Liver (tissue), 9 donors: ENCODE results near the gene HP. TPM values are rescaled to one million over a fixed set of nuclear protein-coding genes. Genes with fewer than 3 reads are reported as not detected.

ENCODE experiments used
- DNase-seq: peaks from one replicate; pipeline ENCODE4 v3.0.0-alpha.2; 2017; ENCODE audit warnings: low spot score
- H3K27ac ChIP-seq, 2 donors: one replicate each; pipeline ENCODE4 v1.7.0; 2013; ENCODE audit warnings: inconsistent platforms in 2 of 2, low read length in 2 of 2, control low read depth in 1 of 2, low read depth in 1 of 2, mild to moderate bottlenecking in 1 of 2
- H3K27me3 ChIP-seq, 4 donors: one replicate each; pipeline versions ENCODE4 v1.6.1 to v1.7.0; 2013; ENCODE audit warnings: low read length in 3 of 4, inconsistent platforms in 1 of 4, mild to moderate bottlenecking in 1 of 4, moderate library complexity in 1 of 4; ENCODE audit not compliant: control insufficient read depth in 4 of 4, insufficient read depth in 4 of 4
- H3K36me3 ChIP-seq, 4 donors: one replicate each; pipeline versions ENCODE4 v1.6.1 to v1.7.0; 2013; ENCODE audit warnings: low read length in 3 of 4, mild to moderate bottlenecking in 3 of 4, low read depth in 1 of 4, moderate library complexity in 1 of 4; ENCODE audit not compliant: control insufficient read depth in 4 of 4, insufficient read depth in 3 of 4
- H3K4me1 ChIP-seq, 4 donors: one replicate each; pipeline versions ENCODE4 v1.6.1 to v1.7.0; 2013; ENCODE audit warnings: low read length in 3 of 4, mild to moderate bottlenecking in 3 of 4, moderate library complexity in 1 of 4; ENCODE audit not compliant: control insufficient read depth in 4 of 4, insufficient read depth in 4 of 4
- H3K4me3 ChIP-seq, 3 donors: one replicate each; pipeline versions ENCODE4 v1.6.1 to v1.7.0; 2013; ENCODE audit warnings: low read length in 3 of 3, control low read depth in 1 of 3, low read depth in 1 of 3, mild to moderate bottlenecking in 1 of 3
- H3K9ac ChIP-seq, 2 donors: one replicate each; pipeline ENCODE4 v1.7.0; 2013; ENCODE audit warnings: low read length in 2 of 2, mild to moderate bottlenecking in 2 of 2, moderate library complexity in 2 of 2, control low read depth in 1 of 2, low read depth in 1 of 2
- H3K9me3 ChIP-seq, 4 donors: one replicate each; pipeline versions ENCODE4 v1.6.1 to v1.7.0; 2013; ENCODE audit warnings: low read length in 3 of 4; ENCODE audit not compliant: control insufficient read depth in 4 of 4
- CTCF ChIP-seq: fragments of 150-350 bp; IDR thresholded peaks from 2 replicates; pipeline ENCODE4 v1.5.1; 2017; ENCODE audit warnings: improper control_type of control experiment, low read depth, low read length; ENCODE audit not compliant: missing input control
- EGR1 ChIP-seq, 2 donors: IDR thresholded peaks; 2 replicates each; pipeline ENCODE4 v1.6.1; 2016 to 2018; ENCODE audit warnings: antibody characterized with exemption in 2 of 2, low read depth in 2 of 2
- FOXA1 ChIP-seq: IDR thresholded peaks from 2 replicates; pipeline ENCODE4 v1.6.1; 2016; ENCODE audit warnings: antibody characterized with exemption
- FOXA2 ChIP-seq: IDR thresholded peaks from 2 replicates; pipeline ENCODE4 v1.6.1; 2016; ENCODE audit warnings: antibody characterized with exemption
- GABPA ChIP-seq, 2 donors: IDR thresholded peaks in 1 of 2; conservative IDR thresholded peaks in 1 of 2; 2 replicates each; pipeline ENCODE4 v1.6.1; 2016; ENCODE audit warnings: antibody characterized with exemption in 2 of 2, mild to moderate bottlenecking in 1 of 2, moderate library complexity in 1 of 2
- HNF4A ChIP-seq, 2 donors: conservative IDR thresholded peaks; 2 replicates each; pipeline ENCODE4 v1.6.1; 2016; ENCODE audit warnings: antibody characterized with exemption in 2 of 2, mild to moderate bottlenecking in 2 of 2
- HNF4G ChIP-seq: IDR thresholded peaks from 2 replicates; pipeline ENCODE4 v1.6.1; 2016; ENCODE audit warnings: antibody characterized with exemption
- JUND ChIP-seq, 2 donors: IDR thresholded peaks; 2 replicates each; pipeline ENCODE4 v1.6.1; 2016; ENCODE audit warnings: antibody characterized with exemption in 2 of 2
- MAX ChIP-seq: IDR thresholded peaks from 2 replicates; pipeline ENCODE4 v1.6.1; 2016; ENCODE audit warnings: antibody characterized with exemption
- NR2F2 ChIP-seq: IDR thresholded peaks from 2 replicates; pipeline ENCODE4 v1.6.1; 2016; ENCODE audit warnings: antibody characterized with exemption
- RAD21 ChIP-seq, 2 donors: IDR thresholded peaks; 2 replicates each; pipeline ENCODE4 v1.6.1; 2016; ENCODE audit warnings: antibody characterized with exemption in 2 of 2, mild to moderate bottlenecking in 2 of 2
- REST ChIP-seq: IDR thresholded peaks from 2 replicates; pipeline ENCODE4 v1.6.1; 2016; ENCODE audit warnings: antibody characterized with exemption, mild to moderate bottlenecking
- RXRA ChIP-seq, 2 donors: IDR thresholded peaks; 2 replicates each; pipeline ENCODE4 v1.6.1; 2017 to 2018; ENCODE audit warnings: antibody characterized with exemption in 2 of 2, mild to moderate bottlenecking in 1 of 2
- SP1 ChIP-seq: IDR thresholded peaks from 2 replicates; pipeline ENCODE4 v1.6.1; 2018; ENCODE audit warnings: antibody characterized with exemption, mild to moderate bottlenecking
- TAF1 ChIP-seq: conservative IDR thresholded peaks from 2 replicates; pipeline ENCODE4 v1.6.1; 2016; ENCODE audit warnings: antibody characterized with exemption, mild to moderate bottlenecking
- YY1 ChIP-seq: IDR thresholded peaks from 2 replicates; pipeline ENCODE4 v1.6.1; 2016; ENCODE audit warnings: antibody characterized with exemption, mild to moderate bottlenecking
- ZBTB33 ChIP-seq: IDR thresholded peaks from 2 replicates; pipeline ENCODE4 v1.6.1; 2016; ENCODE audit warnings: antibody characterized with exemption
- WGBS: extraction: QIAGEN DNeasy Blood & Tissue Kit; methylation state at CpG from one replicate; pipeline ENCODE4 v1.1.7; 2013; 5-methylcytosine and 5-hydroxymethylcytosine counted together
- polyA plus RNA-seq, 2 donors: library from polyadenylated mRNA; stranded (reverse) in 1 of 2; unstranded in 1 of 2; fragments of 200-250 nt in 1 of 2; fragments of >200 nt in 1 of 2; fragmentation: Nextera tagmentation in 1 of 2; extraction: Ambion mirVana in 1 of 2; gene quantifications; one replicate each; pipeline versions ENCODE4 v1.2.1 to v1.2.3, GENCODE V29; 2013 to 2015
- total RNA-seq, 2 donors: library from RNA; depleted of rRNA; stranded (reverse); fragments of >200 nt; gene quantifications; one replicate each; pipeline ENCODE4 v1.2.3, GENCODE V29; 2014
- TF ChIP-seq, protein P1 (sequence below): IDR thresholded peaks from 2 replicates; pipeline ENCODE4 v1.6.1; 2016; ENCODE audit warnings: antibody characterized with exemption
- donor health status: healthy.
- donor health status: healthy.
- donor health status: healthy.
- donor health status: healthy.
- donor health status: healthy.

The HP gene
- total and polyA plus RNA-seq, 4 donors = 13,922 to 117,679 (median 53,485) TPM

- Histone ChIP-seq H3K4me3 (no peak overlapping the region), H3K4me1 (peaks cover 2 to 24% (median 14%) of the 10 kb centered on the region in 4 donors), H3K9me3 (no peaks in the 10 kb centered on the region), H3K9ac (no peak overlapping the region), H3K27ac (no peak overlapping the region), H3K36me3 (no peaks in the 10 kb centered on the region), H3K27me3 (no peaks in the 10 kb centered on the region)
- TF ChIP-seq YY1 = no peak
- TF ChIP-seq MAX = no peak
- TF ChIP-seq FOXA2 = no peak
- no peak for TF ChIP-seq FOXA1
- TF ChIP-seq SP1 = no peak
- TF ChIP-seq, protein P1, sequence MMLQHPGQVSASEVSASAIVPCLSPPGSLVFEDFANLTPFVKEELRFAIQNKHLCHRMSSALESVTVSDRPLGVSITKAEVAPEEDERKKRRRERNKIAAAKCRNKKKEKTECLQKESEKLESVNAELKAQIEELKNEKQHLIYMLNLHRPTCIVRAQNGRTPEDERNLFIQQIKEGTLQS = no peak
- TF ChIP-seq EGR1 (IDR thresholded peaks at IDR 0.05; ENCODE audit: low read depth in 2 of 2) = no peak
- TF ChIP-seq RXRA (IDR thresholded peaks at IDR 0.05) = no peak
- TF ChIP-seq JUND (IDR thresholded peaks at IDR 0.05) = no peak
- TF ChIP-seq TAF1 = no peak
- no peak for TF ChIP-seq CTCF
- no peak for TF ChIP-seq RAD21 (IDR thresholded peaks at IDR 0.05)
- TF ChIP-seq GABPA (IDR thresholded peaks at IDR 0.05 in 1 of 2, conservative IDR thresholded peaks at IDR 0.05 in 1 of 2) = no peak
- TF ChIP-seq ZBTB33 = no peak
- DNase-seq = no peak
- WGBS = 98% methylated on average over 10 of the region's 10 CpGs
Observed at GRCh38 chr16:72009779-72010178, 44.5 kb upstream of the HP start.

DNA sequence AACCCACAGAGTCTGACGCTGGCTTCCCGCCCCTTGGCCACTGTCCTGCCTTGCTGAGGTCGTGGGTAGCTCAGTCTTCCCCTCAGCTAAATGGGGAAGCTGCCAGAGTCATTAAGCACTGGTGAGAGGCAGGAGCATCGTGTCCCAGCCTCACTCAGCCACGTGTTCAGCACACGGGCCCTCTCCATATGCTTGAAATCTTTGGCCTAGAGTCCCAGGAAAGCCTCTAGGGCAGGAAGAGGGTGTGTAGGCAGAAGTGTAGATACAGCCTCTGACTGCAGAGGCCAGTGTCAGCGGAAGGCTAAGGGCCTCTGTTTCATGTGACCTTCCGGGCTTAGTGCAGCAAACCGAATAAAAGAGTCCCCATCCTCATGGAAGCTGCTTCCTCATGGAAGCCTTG lies 41.7 kb upstream of the HP start:
- no peak for DNase-seq
- Histone ChIP-seq H3K27ac (peak overlapping the region; percentile 86 to 88), H3K9ac (no peak overlapping the region), H3K4me1 (peaks cover 2 to 32% (median 14%) of the 10 kb centered on the region in 4 donors), H3K4me3 (peak overlapping the region; percentile 60 to 97 (median 61)), H3K27me3 (no peaks in the 10 kb centered on the region), H3K36me3 (peaks cover 0 to 3% (median 0%) of the 10 kb centered on the region in 4 donors), H3K9me3 (no peaks in the 10 kb centered on the region)
- 64% methylated on average over 9 of the region's 9 CpGs for WGBS
- no peak for TF ChIP-seq TAF1
- no peak for TF ChIP-seq JUND (IDR thresholded peaks at IDR 0.05)
- no peak for TF ChIP-seq HNF4G
- TF ChIP-seq MAX = peak; percentile 60
- no peak for TF ChIP-seq EGR1 (IDR thresholded peaks at IDR 0.05; ENCODE audit: low read depth in 2 of 2)

DNA sequence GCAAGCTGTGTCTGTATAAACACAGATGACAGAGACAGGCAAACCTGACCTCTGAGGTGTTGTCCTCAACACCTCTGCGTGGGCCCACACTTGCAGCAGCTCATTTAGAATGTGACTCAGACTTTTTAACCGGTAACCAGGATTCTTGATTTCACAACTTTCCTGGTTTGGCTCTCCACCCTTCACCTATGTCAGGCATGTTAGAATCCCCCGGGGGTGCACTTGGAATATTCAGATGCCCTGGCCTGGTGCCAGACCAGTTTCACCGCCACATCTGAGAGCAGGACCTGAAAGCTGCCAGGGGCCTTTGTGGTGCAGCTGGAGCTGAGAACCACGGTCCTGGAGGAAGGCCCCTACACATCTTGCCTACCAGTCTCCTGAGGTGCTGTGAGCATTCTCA lies 40.9 kb upstream of the HP start:
- Histone ChIP-seq H3K9me3 (no peaks in the 10 kb centered on the region), H3K27ac (peak overlapping the region; percentile 86 to 88), H3K4me3 (peak overlapping the region; percentile 61 to 97 (median 95))
- TF ChIP-seq HNF4A (conservative IDR thresholded peaks at IDR 0.05) = peak in 1 of 2 donors; percentile 22
- TF ChIP-seq MAX = peak; percentile 45
- TF ChIP-seq, protein P1 = no peak
- TF ChIP-seq HNF4G = no peak
- TF ChIP-seq YY1 = no peak
- no peak for TF ChIP-seq FOXA2
- TF ChIP-seq NR2F2 = no peak
- no peak for TF ChIP-seq TAF1
- TF ChIP-seq JUND (IDR thresholded peaks at IDR 0.05) = peak in 1 of 2 donors; percentile 30
- TF ChIP-seq REST = no peak
- TF ChIP-seq SP1 = no peak

More for the DNA sequence above, 40.9 kb upstream of the HP start:
- DNase-seq = peak; percentile 56
- WGBS = 16% methylated on average over 5 of the region's 5 CpGs
- peak overlapping the region; percentile 55 to 93 for H3K9ac ChIP-seq
- H3K36me3 ChIP-seq = peaks cover 0 to 3% (median 2%) of the 10 kb centered on the region in 4 donors
- H3K27me3 ChIP-seq = no peaks in the 10 kb centered on the region
- peaks cover 7 to 40% (median 19%) of the 10 kb centered on the region in 4 donors for H3K4me1 ChIP-seq
